Gastrocnemius medialis (tissue), 4 donors: ENCODE measurements around the gene ATXN1. TPM values are rescaled to one million over a fixed set of nuclear protein-coding genes. Genes with fewer than 3 reads are reported as not detected.

ENCODE experiments used
- ATAC-seq, 2 donors: fragments of 150-250 bp; one replicate each; pipeline ENCODE4 v1.9.1; 2016
- DNase-seq, 2 donors: peaks; one replicate each; pipeline ENCODE4 v3.0.0-alpha.2; 2019
- H3K27ac ChIP-seq, 4 donors: fragments of 200-600 bp; sonication (generic); 1 replicate in 1 of 4; 2 replicates in 3 of 4; pipeline ENCODE4 v1.5.1; 2016 to 2018; ENCODE audit warnings: mild to moderate bottlenecking in 2 of 4, moderate library complexity in 1 of 4
- H3K27me3 ChIP-seq, 3 donors: fragments of 200-600 bp; sonication (generic) in 2 of 3; 1 replicate in 1 of 3; 2 replicates in 2 of 3; pipeline versions ENCODE4 v1.5.1 to v1.6.0; 2016 to 2019; ENCODE audit warnings: mild to moderate bottlenecking in 1 of 3, moderate library complexity in 1 of 3
- H3K36me3 ChIP-seq, 2 donors: fragments of 200-600 bp; sonication (generic) in 1 of 2; one replicate each; pipeline ENCODE4 v1.5.1; 2017 to 2018
- H3K4me1 ChIP-seq, 2 donors: fragments of 200-600 bp; sonication (generic) in 1 of 2; one replicate each; pipeline ENCODE4 v1.5.1; 2016 to 2017; ENCODE audit warnings: mild to moderate bottlenecking in 2 of 2
- H3K4me3 ChIP-seq, 4 donors: fragments of 200-600 bp; sonication (generic) in 3 of 4; 1 replicate in 1 of 4; 2 replicates in 3 of 4; pipeline ENCODE4 v1.5.1; 2016 to 2019; ENCODE audit warnings: mild to moderate bottlenecking in 2 of 4
- H3K9me3 ChIP-seq, 3 donors: fragments of 200-600 bp; sonication (generic) in 2 of 3; 1 replicate in 1 of 3; 2 replicates in 2 of 3; pipeline ENCODE4 v1.5.1; 2016 to 2019
- CTCF ChIP-seq, 5 experiments: fragments of 450-650 bp in 3 of 5; fragments of 200-600 bp in 2 of 5; sonication (generic) in 2 of 5; IDR thresholded peaks in 4 of 5; conservative IDR thresholded peaks in 1 of 5; 1 replicate in 4 of 5; 2 replicates in 1 of 5; pipeline ENCODE4 v1.5.1; 2016 to 2019; ENCODE audit warnings: antibody characterized with exemption in 5 of 5, mild to moderate bottlenecking in 3 of 5, moderate library complexity in 3 of 5
- POLR2A ChIP-seq, 2 donors: fragments of 450-650 bp; IDR thresholded peaks; one replicate each; pipeline ENCODE4 v1.6.1; 2017; ENCODE audit warnings: antibody characterized with exemption in 2 of 2, mild to moderate bottlenecking in 2 of 2, moderate library complexity in 2 of 2
- in situ Hi-C, 4 donors: fragments of 200-750 bp; cut with MboI; loops; one replicate each; pipeline versions ENCODE4 v1.15.0 to v1.8.0; 2017; ENCODE audit warnings: low sequenced_read_pairs in 4 of 4
- intact Hi-C: fragments of 100-400 bp; cut with DNase I; formaldehyde crosslinking; loops from one replicate; pipeline ENCODE4 v1.15.1; 2023; ENCODE audit warnings: low total_unique reads
- total RNA-seq, 4 donors: library from RNA; depleted of rRNA; stranded (reverse); fragments of >200 nt; gene quantifications; one replicate each; pipeline versions ENCODE4 v1.1.0 to v1.2.3, GENCODE V29; 2016

Gene ATXN1
- total RNA-seq, 4 donors from 2014 or later: 21.8 to 42.9 (median 33.1) TPM

DNA sequence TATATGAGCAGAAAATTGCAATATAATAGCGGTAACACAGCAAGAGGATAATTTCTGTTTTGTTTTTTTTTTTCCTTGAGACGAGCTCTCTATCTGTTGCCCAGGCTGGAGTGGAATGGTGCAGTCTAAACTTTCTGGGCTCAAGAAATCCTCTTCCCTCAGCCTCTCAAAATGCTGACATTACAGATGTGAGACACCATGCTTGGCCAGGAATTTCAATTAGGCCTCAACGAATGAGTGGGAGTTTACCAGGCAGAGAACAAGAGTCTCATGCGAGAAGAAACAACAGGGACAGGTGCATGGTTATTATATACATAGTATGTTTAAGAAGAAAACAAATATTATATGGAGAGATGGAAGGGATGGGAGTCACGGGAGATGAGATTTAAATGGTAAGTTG, 111.4 kb downstream of the ATXN1 start:
- in situ Hi-C loops: no loop called here
- Histone ChIP-seq H3K9me3 (no peaks in the 10 kb centered on the region), H3K4me3 (no peak overlapping the region), H3K4me1 (peaks cover 14 to 15% of the 10 kb centered on the region in 2 donors), H3K36me3 (no peaks in the 10 kb centered on the region), H3K27ac (no peak overlapping the region), H3K27me3 (no peaks in the 10 kb centered on the region)
- intact Hi-C loops: loop anchor here (5.0 kb wide), 1 partner anchor 138 kb away; no protein-coding TSS in a partner anchor
- no peak for TF ChIP-seq CTCF (IDR thresholded peaks at IDR 0.05 in 4 of 5, conservative IDR thresholded peaks at IDR 0.05 in 1 of 5)
- no peak for TF ChIP-seq POLR2A (IDR thresholded peaks at IDR 0.05)
- DNase-seq: no peak
- no peak for ATAC-seq

- no peaks in the 10 kb centered on the region for H3K36me3 ChIP-seq
- H3K27me3 ChIP-seq: no peaks in the 10 kb centered on the region
- in situ Hi-C loops: no loop called here
- DNase-seq: no peak
- H3K9me3 ChIP-seq: no peaks in the 10 kb centered on the region
- intact Hi-C loops: loop anchor here (5.0 kb wide), 1 partner anchor 137 kb away; no protein-coding TSS in a partner anchor
- TF ChIP-seq POLR2A (IDR thresholded peaks at IDR 0.05) (no peak), CTCF (IDR thresholded peaks at IDR 0.05 in 4 of 5, conservative IDR thresholded peaks at IDR 0.05 in 1 of 5) (no peak)
- ATAC-seq: no peak
- no peak overlapping the region for H3K27ac ChIP-seq
- H3K4me3 ChIP-seq: no peak overlapping the region
- peaks cover 14 to 15% of the 10 kb centered on the region in 2 donors for H3K4me1 ChIP-seq
Measured at GRCh38 chr6:16649241-16649640, 112.0 kb downstream of the ATXN1 start.

- DNase-seq (no peak), ATAC-seq (no peak)
- Histone ChIP-seq H3K36me3 (no peaks in the 10 kb centered on the region), H3K9me3 (no peaks in the 10 kb centered on the region), H3K27ac (no peak overlapping the region), H3K27me3 (no peaks in the 10 kb centered on the region), H3K4me3 (no peak overlapping the region), H3K4me1 (peaks cover 5% of the 10 kb centered on the region in 2 donors)
- in situ Hi-C loops (no loop called here), intact Hi-C loops (loop anchor here (5.0 kb wide), 1 partner anchor 136 kb away; no protein-coding TSS in a partner anchor)
- no peak for TF ChIP-seq CTCF (IDR thresholded peaks at IDR 0.05 in 4 of 5, conservative IDR thresholded peaks at IDR 0.05 in 1 of 5)
- TF ChIP-seq POLR2A (IDR thresholded peaks at IDR 0.05): no peak
Measured at GRCh38 chr6:16648003-16648402, 113.3 kb downstream of the ATXN1 start.

- Histone ChIP-seq H3K36me3 (no peaks in the 10 kb centered on the region), H3K9me3 (no peaks in the 10 kb centered on the region), H3K27ac (no peak overlapping the region), H3K4me3 (no peak overlapping the region), H3K4me1 (no peaks in the 10 kb centered on the region), H3K27me3 (no peaks in the 10 kb centered on the region)
- intact Hi-C loops: loop anchor here (5.0 kb wide), 1 partner anchor 135 kb away; no protein-coding TSS in a partner anchor
- in situ Hi-C loops: no loop called here
- DNase-seq (no peak), ATAC-seq (no peak)
- TF ChIP-seq POLR2A (IDR thresholded peaks at IDR 0.05): no peak
- no peak for TF ChIP-seq CTCF (IDR thresholded peaks at IDR 0.05 in 4 of 5, conservative IDR thresholded peaks at IDR 0.05 in 1 of 5)
Measured at GRCh38 chr6:16647422-16647821, 113.8 kb downstream of the ATXN1 start.
